Stimulated activated naive B cell treated with anti-CD40 and anti-IgM and Interleukin-4, amounts not matched to agents 10 μg/mL and 1 μg/mL and 100 μg/mL, for 72 hours (primary cell): ENCODE measurements around the gene CCNF.
"Not testable (repeated sequence)": the region's sequence is repeated elsewhere in the genome, so short reads cannot be mapped to it uniquely, and the experiment has no call there.

Experiments used
- ATAC-seq, 2 donors: fragments of 150-1000 bp; cut with Tn5 transposase; replicated peaks; 2 replicates each; pipeline ENCODE4 v1.10.0; 2021; ENCODE audit warnings: moderate library complexity in 1 of 2
- DNase-seq: peaks from one replicate; pipeline ENCODE4 v3.0.0; 2021
- H3K27ac Mint-ChIP-seq: one replicate; pipeline ENCODE4 v1.8.0; 2022; ENCODE audit warnings: mild to moderate bottlenecking, mixed read lengths
- H3K27me3 Mint-ChIP-seq, 2 donors: one replicate each; pipeline ENCODE4 v1.8.0; 2022; ENCODE audit warnings: mixed read lengths in 2 of 2
- H3K36me3 Mint-ChIP-seq, 2 donors: one replicate each; pipeline ENCODE4 v1.8.0; 2022; ENCODE audit warnings: mixed read lengths in 2 of 2, mild to moderate bottlenecking in 1 of 2
- H3K4me1 Mint-ChIP-seq, 2 donors: one replicate each; pipeline ENCODE4 v1.8.0; 2022; ENCODE audit warnings: mixed read lengths in 2 of 2, mild to moderate bottlenecking in 1 of 2
- H3K4me3 Mint-ChIP-seq, 2 donors: one replicate each; pipeline ENCODE4 v1.8.0; 2022; ENCODE audit warnings: mild to moderate bottlenecking in 2 of 2, mixed read lengths in 2 of 2, moderate library complexity in 1 of 2
- H3K9me3 Mint-ChIP-seq, 2 donors: one replicate each; pipeline ENCODE4 v1.8.0; 2022; ENCODE audit warnings: mixed read lengths in 2 of 2, mild to moderate bottlenecking in 1 of 2

Gene CCNF

DNA sequence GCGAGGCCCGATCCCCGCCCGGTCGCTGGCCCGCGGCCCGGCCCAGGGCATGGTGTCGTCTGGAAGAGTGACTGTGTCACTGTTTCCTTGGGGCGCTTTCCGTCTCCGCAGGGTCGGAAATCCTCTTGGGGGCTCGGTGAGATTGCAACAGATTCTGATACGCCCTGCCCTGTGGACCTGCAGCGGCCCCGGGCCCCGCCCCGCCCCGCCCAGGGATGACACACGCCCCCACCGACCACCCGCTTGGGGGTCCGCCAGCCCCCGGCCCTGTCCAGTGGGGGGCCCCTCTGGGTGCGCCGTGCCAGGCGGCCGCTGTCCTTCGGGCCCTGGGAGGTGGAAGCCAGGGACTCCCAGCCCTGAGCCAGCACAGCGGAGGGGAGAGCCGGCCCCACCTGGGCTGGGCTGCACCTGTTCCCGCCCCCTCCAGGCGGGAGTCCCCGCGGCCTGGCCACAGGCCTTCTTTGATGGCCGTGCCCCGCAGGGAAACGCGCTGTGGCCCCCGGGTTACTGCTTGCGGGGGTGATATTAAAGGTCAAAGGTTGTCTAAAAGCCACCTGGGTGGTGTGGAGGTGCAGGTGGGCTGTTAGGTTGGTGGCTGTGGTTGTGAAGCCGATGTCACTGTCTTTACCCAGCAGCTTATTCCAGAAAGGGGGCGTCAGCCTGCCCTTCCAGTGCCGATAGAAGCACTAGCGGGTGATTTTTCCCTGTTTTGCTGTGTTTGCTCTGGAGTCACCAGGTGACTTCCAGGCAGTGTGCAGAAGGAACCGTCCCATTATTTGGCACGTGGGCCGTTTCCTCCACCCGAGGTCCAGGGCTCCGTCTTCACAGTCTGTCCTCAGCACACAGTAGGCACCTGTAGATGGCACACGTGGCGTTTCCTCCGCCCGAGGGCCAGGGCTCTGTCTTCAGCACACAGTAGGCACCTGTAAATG is 46.4 kb downstream of the CCNF start:
- no peaks in the 10 kb centered on the region for H3K9me3 Mint-ChIP-seq
- H3K27ac Mint-ChIP-seq = no peak overlapping the region
- peaks cover 5 to 21% of the 10 kb centered on the region in 2 donors for H3K36me3 Mint-ChIP-seq
- DNase-seq (no peak), ATAC-seq (peak; percentile 29 to 35)
- H3K27me3 Mint-ChIP-seq = peaks cover 7 to 9% of the 10 kb centered on the region in 2 donors
- H3K4me3 Mint-ChIP-seq = peak overlapping the region; percentile 57 to 58
- H3K4me1 Mint-ChIP-seq = peaks cover 15 to 26% of the 10 kb centered on the region in 2 donors

DNA sequence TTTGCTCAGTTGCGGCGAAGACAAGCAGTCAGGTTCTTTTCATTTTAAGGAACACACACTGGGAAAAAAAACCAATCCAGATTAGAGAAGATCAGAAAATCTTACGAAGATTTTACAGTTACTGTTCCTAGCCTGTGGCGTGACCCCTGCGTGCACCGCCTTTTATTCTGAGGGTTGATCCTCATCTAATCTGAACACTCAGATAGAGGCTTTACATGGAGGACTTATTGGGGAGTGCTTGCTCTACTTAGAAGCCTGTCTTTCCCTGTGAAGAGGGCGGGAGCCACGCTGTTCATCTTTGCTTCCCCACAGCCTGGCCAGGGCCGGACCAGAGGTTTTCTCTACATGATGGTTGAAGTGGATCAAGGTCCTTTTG is 47.1 kb downstream of the CCNF start:
- Mint-ChIP-seq H3K36me3 (peaks cover 5 to 21% of the 10 kb centered on the region in 2 donors), H3K27me3 (peaks cover 7 to 9% of the 10 kb centered on the region in 2 donors), H3K9me3 (no peaks in the 10 kb centered on the region), H3K27ac (no peak overlapping the region), H3K4me3 (peak overlapping the region; percentile 57 to 58), H3K4me1 (peaks cover 15 to 26% of the 10 kb centered on the region in 2 donors)
- DNase-seq (no peak), ATAC-seq (no peak)

DNA sequence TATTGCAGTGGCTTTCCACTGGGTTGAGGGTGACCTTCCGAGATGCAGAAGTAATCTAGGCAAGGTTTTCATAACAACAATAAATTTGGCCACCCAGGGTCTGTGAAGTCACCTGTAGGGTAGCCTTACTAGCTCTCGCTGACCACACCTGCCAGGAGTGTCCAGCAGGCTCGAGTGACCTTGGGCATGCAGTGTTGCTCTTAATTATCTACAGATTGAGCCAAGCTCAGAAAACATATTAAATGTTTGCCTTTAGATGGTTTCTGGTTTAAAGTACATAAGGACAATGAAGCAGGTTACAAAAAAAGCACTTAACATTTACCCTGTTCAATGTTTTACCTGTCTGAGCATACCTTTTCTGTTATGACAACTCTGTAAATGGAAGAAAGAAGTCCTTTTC is 47.5 kb downstream of the CCNF start:
- no peak for DNase-seq
- no peaks in the 10 kb centered on the region for H3K9me3 Mint-ChIP-seq
- H3K27ac Mint-ChIP-seq = no peak overlapping the region
- peaks cover 5 to 21% of the 10 kb centered on the region in 2 donors for H3K36me3 Mint-ChIP-seq
- no peak for ATAC-seq
- no peak overlapping the region for H3K4me3 Mint-ChIP-seq
- H3K27me3 Mint-ChIP-seq = peaks cover 7 to 9% of the 10 kb centered on the region in 2 donors
- peaks cover 15 to 25% of the 10 kb centered on the region in 2 donors for H3K4me1 Mint-ChIP-seq

DNA sequence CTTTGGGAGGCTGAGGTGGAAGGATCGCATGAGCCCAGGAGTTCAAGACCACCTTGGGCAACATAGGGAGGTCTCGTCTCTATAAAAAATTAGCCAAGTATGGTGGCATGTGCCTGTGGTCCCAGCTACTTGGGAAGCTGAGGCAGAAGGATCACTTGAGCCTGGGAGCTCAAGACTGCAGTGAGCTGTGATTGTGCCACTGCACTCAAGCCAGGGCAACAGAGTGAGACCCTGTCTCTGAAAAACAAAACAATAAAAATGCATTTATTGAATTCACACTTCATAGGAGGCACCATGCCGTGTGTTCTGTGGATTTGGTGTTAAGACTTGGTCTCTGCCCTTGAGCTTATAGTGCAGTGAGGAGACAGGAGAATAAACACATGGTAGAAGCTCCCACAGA is 48.1 kb downstream of the CCNF start:
- H3K9me3 Mint-ChIP-seq = no peaks in the 10 kb centered on the region
- DNase-seq = no peak
- peak overlapping the region; percentile 43 for H3K27ac Mint-ChIP-seq
- H3K36me3 Mint-ChIP-seq = peaks cover 7 to 21% of the 10 kb centered on the region in 2 donors
- ATAC-seq = no peak
- no peak overlapping the region for H3K4me3 Mint-ChIP-seq
- H3K27me3 Mint-ChIP-seq = peaks cover 7 to 9% of the 10 kb centered on the region in 2 donors
- peaks cover 18 to 19% of the 10 kb centered on the region in 2 donors for H3K4me1 Mint-ChIP-seq

DNA sequence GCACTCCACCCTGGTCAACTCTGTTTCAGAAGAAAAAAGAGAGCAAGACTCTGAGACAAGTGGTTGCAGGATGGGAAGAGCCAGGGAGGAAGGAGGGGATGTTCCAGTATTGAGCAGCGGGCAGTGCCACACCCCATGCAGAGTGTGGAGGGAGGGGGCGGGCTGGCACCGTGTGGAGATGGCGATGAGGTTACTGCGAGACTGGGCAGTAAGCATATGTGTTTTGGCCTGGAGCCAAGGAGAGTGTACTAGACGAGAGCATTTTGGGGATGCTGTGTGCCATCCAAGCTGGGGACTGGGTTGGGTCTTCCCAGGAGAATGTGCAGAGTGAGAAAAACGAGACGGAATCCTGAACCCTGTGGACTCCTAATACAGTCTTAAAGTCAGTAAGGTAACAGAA is 49.0 kb downstream of the CCNF start:
- ATAC-seq (no peak), DNase-seq (no peak)
- Mint-ChIP-seq H3K4me3 (no peak overlapping the region), H3K36me3 (peaks cover 7 to 21% of the 10 kb centered on the region in 2 donors), H3K27ac (no peak overlapping the region), H3K4me1 (peaks cover 12 to 19% of the 10 kb centered on the region in 2 donors), H3K9me3 (no peaks in the 10 kb centered on the region), H3K27me3 (peaks cover 2% of the 10 kb centered on the region in 2 donors)

DNA sequence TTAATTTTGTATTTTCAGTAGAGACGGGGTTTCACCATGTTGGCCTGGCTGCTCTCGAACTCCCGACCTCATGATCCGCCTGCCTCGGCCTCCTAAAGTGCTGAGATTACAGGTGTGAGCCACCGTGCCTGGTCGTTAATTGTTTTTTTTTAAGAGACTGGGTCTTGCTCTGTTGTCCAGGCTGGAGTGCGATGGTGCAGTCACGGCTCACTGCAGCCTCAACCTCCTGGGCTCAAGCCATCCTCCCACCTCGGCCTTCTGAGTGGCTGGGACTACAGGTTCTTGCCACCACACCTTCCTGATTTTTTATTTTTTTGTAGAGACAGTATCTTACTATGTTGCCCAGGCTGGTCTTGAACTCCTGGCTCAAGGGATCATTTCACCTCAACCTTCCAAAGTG is 50.7 kb downstream of the CCNF start:
- not testable (repeated sequence) for H3K9me3 Mint-ChIP-seq, H3K4me3 Mint-ChIP-seq, H3K27ac Mint-ChIP-seq, DNase-seq, ATAC-seq, H3K27me3 Mint-ChIP-seq
- Mint-ChIP-seq H3K36me3 (peaks cover 7 to 21% of the 10 kb centered on the region in 2 donors), H3K4me1 (peaks cover 15 to 22% of the 10 kb centered on the region in 2 donors)

DNA sequence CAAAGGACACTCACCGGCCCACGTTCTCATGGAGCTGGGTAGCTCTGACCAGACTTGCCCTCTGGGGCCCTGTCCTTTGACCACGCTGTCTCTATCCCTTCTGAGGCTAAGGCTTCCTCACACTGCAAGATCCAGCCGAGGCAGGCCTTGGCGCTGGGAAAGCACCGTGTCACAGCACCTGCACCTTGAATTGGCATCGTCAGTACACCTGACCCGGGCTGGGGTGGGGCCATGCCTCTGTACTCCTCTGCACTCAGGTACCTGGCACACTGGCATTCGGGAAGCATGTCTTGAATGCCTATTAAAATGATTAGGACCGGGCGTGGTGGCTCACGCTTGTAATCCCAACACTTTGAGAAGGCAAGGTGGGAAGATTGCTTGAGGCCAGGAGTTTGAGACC is 51.7 kb downstream of the CCNF start:
- no peaks in the 10 kb centered on the region for H3K9me3 Mint-ChIP-seq
- H3K27ac Mint-ChIP-seq = no peak overlapping the region
- H3K4me3 Mint-ChIP-seq = no peak overlapping the region
- H3K4me1 Mint-ChIP-seq = peaks cover 10 to 23% of the 10 kb centered on the region in 2 donors
- peaks cover 7 to 21% of the 10 kb centered on the region in 2 donors for H3K36me3 Mint-ChIP-seq
- DNase-seq = no peak
- no peak for ATAC-seq
- no peaks in the 10 kb centered on the region for H3K27me3 Mint-ChIP-seq

DNA sequence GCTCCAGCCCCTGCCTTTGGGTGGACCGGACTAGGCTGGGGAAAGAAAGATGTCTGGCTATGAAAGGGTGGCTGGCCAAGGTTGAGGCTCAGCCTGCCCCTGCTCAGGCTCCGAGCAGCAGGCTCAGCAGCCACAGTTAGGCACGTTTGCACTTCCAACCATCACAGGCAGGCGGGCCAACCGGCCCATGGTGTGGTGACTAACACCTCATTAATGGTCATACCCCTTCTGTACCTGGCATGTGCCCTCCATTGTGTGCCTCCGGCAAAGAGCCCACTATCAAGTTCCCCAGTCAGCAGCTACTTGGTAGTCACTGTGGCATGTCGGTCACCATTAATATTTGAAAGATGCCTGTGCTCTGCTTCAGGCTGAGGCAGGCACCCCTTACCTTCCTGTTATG is 52.4 kb downstream of the CCNF start:
- Mint-ChIP-seq H3K4me1 (peaks cover 8 to 25% of the 10 kb centered on the region in 2 donors), H3K9me3 (no peaks in the 10 kb centered on the region), H3K27me3 (no peaks in the 10 kb centered on the region), H3K4me3 (no peak overlapping the region), H3K27ac (no peak overlapping the region), H3K36me3 (peaks cover 7 to 21% of the 10 kb centered on the region in 2 donors)
- DNase-seq = no peak
- ATAC-seq = no peak

DNA sequence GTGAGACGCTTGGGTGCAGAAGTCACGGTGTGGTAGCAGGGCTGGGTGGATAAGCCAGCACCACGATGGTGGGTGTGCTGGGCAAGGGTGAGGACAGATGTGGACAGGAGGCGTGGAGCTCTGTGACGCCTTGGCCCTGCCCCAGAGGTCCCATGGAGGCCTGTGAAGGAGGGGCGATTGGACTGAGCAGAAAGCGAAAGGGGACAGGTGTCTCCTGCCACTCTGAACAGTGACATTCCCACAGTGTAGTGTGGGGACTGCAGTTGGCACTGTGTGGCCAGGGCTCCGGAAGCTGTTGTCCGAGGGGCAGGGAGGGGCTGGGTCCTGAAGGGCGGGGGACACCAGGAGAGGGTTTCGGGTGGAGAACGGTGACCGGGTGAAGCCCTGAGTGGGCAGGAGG is 53.0 kb downstream of the CCNF start:
- Mint-ChIP-seq H3K36me3 (peaks cover 7 to 24% of the 10 kb centered on the region in 2 donors), H3K27ac (no peak overlapping the region), H3K4me1 (peaks cover 14 to 31% of the 10 kb centered on the region in 2 donors), H3K27me3 (no peaks in the 10 kb centered on the region), H3K9me3 (no peaks in the 10 kb centered on the region), H3K4me3 (no peak overlapping the region)
- no peak for DNase-seq
- ATAC-seq = no peak

DNA sequence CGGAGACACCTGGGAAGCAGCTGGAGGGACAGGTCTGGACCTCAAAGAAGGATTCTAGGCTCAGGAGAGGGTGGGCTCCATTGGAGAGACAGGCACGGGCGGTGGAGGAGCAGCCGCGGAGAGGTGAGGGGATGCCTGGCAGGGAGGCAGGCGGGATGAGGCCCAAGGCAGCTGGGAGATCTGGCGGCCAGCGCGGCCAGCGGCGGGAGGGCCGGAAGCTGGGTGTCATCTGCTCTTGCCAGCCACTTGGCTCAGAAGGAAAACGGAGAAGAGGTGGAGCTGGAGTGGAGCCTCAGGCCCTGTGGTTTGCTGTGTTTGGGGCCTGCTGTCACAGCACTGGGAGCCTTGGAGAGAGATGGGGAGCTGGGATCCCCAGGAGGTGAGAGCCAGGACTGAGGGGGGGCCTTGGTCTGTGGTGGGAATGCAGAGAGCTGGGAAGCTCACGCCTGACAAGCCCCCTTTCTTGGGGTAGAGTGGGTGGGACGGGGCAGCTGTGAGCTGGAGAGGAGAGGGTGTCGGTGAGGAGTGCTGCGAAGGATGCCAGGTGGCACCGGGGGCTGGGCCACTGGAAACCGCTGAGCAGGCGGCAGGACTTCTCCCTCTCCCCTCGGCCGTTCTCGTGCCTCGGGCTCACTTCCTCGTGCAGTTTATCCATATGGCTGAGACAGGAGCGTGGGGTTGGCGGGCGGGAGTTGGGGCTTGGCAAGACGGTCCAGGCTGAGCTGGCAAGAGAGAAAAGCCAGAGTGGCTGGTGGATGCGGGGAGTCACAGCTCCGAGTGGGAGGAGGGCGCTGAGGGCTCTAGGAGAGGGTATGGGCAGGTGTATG is 53.7 kb downstream of the CCNF start:
- no peaks in the 10 kb centered on the region for H3K9me3 Mint-ChIP-seq
- H3K4me3 Mint-ChIP-seq = no peak overlapping the region
- H3K27me3 Mint-ChIP-seq = no peaks in the 10 kb centered on the region
- no peak for DNase-seq
- H3K4me1 Mint-ChIP-seq = peaks cover 21 to 31% of the 10 kb centered on the region in 2 donors
- peaks cover 7 to 21% of the 10 kb centered on the region in 2 donors for H3K36me3 Mint-ChIP-seq
- no peak for ATAC-seq
- H3K27ac Mint-ChIP-seq = no peak overlapping the region

DNA sequence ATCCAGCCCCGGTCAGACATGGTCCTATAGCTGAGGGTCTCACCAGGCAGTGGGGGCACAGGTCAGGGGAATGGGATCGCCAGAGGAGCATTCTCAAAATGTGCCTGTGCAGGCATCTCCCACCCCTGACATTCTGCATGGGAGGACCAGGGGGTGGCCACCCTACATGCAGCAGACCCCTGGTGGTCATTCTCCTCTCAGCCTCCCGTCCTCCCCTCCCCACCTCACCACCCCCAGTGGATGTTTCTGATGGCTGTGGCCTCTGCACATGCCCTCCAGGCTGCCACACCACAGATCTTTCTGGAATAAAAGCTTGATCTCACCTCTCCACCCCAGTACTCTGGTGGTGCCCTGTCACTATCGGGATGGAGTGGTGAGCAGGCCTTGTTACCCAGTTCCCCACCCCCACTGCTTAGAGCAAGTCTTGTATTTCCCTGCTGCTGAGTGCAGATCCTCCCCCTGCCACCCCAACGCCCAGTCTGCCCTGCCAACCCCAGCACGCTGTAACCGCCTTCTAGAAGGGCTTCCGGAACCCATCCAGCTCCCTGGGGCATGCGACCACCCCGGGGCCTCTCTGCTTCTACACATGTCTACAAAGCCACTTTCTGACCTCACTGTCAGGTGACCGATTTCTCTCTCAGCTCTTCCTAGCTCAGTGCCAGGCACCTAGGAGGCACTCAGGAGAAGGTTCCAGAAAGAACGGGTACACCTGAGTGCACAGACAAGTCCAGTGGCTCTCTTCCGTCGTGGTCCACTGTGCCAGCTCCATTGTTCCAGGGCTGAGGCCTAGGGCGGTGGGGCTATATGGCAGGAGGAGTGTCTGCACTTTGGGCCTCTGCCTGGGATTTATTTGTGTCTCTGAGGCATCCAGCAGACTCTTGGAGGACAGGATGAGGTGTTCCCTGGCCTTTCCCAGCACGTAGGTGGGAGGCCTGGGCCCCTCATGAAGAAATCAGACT is 55.0 kb downstream of the CCNF start:
- Mint-ChIP-seq H3K9me3 (no peaks in the 10 kb centered on the region), H3K4me1 (peaks cover 25 to 31% of the 10 kb centered on the region in 2 donors), H3K36me3 (peaks cover 7 to 16% of the 10 kb centered on the region in 2 donors), H3K4me3 (no peak overlapping the region), H3K27me3 (no peaks in the 10 kb centered on the region), H3K27ac (peak overlapping the region; percentile 26)
- DNase-seq = no peak
- ATAC-seq = no peak

DNA sequence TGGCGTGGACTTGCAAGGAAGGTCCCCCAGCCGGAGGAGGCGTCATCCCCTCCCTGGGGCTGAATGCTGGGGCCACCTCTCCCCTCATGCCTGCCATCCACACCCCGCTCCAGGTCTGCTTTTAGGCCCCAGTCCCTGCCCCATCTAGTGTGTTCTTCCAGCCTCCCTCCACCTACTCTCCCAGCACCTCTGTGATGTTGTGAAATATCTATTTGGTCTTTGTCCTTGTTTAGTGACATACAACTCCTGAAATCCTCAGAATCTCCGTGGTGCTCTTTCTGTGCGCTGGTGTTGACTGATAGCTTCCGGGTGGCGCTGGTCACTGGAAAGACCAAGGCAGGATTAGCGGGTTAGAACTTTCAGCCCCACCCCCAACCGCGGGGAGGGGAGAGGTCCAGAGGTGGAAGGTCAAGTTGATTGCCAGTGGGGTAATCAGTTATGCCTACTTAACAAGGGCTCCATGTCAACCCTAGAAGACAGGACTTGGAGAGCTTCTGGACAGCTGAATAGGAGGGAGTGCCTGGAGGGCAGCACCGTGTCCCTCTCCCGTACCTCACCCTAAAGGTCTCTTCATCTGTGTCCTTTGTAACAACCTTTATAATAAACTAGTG is 55.8 kb downstream of the CCNF start:
- Mint-ChIP-seq H3K4me1 (peaks cover 25 to 31% of the 10 kb centered on the region in 2 donors), H3K9me3 (no peaks in the 10 kb centered on the region), H3K27me3 (no peaks in the 10 kb centered on the region), H3K36me3 (peaks cover 5 to 14% of the 10 kb centered on the region in 2 donors), H3K4me3 (no peak overlapping the region), H3K27ac (no peak overlapping the region)
- no peak for ATAC-seq
- no peak for DNase-seq

DNA sequence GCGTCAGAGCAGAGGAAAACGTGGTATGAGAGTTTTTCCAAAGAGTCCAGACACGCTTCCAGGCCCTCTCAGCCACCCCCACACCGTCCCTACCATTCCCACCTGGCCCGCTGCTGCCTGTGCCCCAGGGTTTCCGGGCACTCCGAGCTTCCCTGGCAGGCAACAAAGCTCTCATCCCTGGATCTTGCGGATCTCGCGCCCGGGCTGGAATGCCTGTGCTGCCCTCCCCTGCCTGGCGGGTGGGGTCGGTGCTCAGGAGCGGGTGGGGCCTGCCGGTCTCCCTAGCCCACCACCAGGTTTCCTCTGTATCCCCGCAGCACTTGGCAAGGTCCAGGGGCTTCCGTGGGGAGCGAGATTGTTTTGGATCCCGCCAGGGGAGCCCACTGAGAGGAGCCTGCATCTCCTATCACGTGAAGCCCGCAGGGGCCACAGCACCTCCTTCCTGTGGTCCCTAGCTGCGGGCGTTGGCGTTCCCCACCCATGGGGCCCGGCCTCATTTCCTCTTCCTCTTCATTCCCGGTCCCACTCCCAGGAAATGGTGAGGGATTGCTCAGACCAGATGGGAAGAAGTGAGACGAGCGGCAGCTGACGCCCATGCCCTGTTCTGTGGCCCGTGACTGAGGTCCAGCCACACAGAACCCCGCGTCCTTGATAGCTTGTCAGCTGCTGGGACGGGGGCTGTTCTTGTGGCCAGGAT is 56.7 kb downstream of the CCNF start:
- peaks cover 25 to 31% of the 10 kb centered on the region in 2 donors for H3K4me1 Mint-ChIP-seq

More for the DNA sequence above, 56.7 kb downstream of the CCNF start:
- ATAC-seq (no peak), DNase-seq (no peak)
- Mint-ChIP-seq H3K9me3 (no peaks in the 10 kb centered on the region), H3K4me3 (no peak overlapping the region), H3K36me3 (peaks cover 3 to 14% of the 10 kb centered on the region in 2 donors), H3K27me3 (no peaks in the 10 kb centered on the region), H3K27ac (no peak overlapping the region)
